ENCODE results near the gene RAD51AP1. TPM values are rescaled to one million over a fixed set of nuclear protein-coding genes. Genes with fewer than 3 reads are reported as not detected.

RAD51AP1 gene
- polyA plus RNA-seq, 5 donors = 16.9 to 50.1 (median 31.7) TPM

DNA sequence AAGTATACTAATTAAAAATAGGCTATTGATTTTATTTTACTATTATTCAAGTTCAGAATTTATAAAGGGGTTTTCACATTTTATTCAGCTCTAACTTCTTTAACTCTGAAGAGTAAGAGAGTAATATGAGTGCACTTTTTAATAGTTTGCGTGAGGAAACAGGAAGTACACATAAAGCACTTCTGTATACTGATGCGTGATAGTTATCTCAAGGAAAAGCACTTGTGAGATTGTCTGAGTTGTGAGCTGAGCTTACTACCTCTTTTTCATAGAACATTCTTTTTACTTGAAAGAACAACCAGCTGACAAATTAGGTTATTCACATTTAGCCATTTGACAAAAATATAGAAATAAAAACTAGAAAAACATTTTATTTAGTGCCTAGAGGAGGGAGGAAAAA lies 1.9 kb downstream of the RAD51AP1 start:
- no peak for DNase-seq

DNA sequence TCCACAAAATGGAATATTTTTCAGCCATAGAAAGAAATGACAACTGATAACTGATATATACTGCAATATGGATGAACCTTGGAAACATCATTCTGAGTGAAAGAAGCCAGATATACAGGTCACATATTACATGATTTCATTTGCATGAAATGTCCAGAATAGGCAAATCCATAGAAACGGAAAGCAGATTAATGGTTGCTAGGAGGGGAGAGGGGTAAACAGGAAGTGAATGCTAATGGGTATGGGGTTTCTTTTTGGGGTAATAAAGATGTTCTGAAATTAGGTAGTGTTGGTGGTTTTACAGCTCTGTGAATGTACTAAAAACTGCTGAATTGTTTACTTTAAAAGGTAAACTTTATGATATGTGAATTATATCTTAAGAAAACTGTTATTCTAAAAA lies 6.5 kb downstream of the RAD51AP1 start:
- DNase-seq = no peak

DNA sequence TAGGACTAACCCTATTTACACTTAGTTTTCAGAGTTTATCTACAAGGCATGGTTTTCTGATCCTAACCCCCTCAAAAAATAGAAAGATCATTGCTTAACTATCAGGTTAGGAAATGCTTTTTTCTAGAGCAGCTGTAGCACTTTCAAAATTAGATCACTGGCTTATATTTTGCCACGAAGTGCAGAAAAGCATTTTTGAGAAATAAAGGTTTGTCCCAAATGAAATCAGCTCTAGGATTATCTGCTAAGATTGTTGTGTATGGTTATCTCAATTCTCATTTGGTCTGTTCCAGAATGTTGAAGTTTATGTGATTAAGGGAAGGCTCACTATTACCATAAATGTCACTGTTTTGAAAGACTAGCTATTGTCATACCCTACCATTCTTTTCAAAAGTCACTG lies 13.5 kb downstream of the RAD51AP1 start:
- DNase-seq = no peak

DNA sequence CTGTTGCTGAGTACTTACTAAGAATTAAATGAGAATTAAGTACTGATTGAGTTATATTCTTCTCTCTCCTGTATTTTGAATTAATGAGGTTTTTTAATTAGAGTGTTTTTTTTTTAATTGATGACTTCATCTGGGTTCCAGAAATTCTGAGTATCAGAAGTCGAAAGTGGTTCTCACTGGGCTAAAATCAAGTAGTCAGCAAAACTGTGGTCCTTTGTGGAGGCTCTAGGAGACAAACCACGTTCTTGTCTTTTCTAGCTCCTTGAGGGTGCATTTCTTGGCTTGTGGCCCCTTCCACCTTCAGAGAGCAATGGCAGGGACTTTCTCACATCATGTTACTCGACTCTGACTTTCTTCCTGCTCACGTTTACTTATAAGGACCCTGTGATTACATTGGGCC lies 15.3 kb downstream of the RAD51AP1 start:
- DNase-seq = no peak

DNA sequence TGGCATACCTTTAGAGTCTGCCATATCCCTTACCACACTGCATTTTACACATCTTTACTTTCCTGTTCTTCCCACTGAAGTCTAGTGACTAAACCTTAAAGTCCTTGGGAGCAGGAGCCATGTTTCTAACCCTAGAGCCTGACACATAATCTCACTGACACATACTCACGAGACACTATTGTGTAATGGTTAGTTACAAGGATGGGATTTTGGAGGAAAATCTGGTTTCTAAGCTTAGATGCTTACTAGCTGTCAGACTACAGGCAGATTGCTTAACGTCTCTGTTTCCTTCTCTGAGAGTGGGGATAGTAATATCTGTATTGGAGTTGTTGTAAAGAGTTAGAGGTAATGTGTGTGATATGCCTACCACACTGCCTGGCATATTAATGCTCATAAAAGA lies 17.1 kb downstream of the RAD51AP1 start:
- DNase-seq = no peak

DNA sequence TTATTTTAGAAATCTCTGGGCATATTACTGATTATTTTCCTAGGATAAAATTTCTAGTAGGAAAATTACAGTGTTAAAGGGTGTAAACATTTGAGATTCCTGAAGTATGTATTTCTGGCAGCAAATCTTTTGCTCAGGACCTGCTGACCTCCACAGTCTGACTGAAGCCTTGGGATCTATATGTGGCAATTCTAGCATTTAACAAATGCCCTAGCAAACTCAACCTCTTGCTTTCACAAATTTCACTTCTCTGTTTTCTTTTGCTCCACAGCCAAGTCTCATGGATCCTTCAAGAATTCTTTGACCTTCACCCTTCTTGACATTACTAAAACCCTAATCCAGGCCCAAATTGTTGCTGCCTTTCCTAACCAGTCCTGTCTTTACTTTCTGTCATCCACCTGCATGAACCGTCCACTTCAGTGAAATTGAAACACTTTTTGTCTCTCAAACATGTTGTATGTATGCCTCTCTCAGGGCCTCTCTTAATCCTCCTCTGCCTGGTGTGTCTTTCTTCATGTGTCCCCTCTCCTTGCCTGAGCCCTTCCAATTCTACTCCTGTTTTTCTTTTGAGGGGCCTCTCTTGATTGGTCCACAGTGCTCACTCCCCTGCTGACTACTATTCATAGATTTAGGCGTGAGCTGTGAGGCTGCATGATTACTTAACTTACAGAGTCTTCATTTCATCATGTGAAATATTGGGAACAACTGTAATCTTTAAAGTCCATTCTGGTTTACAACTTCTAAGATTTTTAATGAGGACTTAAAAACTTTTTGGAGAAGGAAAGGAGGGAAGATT lies 18.2 kb downstream of the RAD51AP1 start:
- DNase-seq = no peak

DNA sequence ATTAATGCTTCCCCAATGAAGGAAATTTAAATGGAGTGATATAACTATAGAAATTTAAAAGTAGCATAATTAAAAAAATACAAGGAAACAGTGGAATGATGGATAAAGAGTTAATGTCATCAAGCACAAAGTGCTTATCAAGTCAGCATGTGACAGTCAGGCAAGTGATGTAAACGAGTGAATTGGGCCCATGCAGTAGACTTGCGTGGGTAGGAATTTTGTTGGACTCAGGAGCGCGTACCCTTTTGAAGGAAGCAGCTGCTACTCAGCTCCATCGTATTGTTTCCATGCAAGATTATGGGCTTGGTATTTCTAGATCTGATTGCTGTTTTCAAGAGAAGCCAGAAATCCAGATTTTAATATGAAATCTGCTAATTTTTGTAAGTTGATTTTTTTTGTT lies 18.9 kb downstream of the RAD51AP1 start:
- DNase-seq = no peak

DNA sequence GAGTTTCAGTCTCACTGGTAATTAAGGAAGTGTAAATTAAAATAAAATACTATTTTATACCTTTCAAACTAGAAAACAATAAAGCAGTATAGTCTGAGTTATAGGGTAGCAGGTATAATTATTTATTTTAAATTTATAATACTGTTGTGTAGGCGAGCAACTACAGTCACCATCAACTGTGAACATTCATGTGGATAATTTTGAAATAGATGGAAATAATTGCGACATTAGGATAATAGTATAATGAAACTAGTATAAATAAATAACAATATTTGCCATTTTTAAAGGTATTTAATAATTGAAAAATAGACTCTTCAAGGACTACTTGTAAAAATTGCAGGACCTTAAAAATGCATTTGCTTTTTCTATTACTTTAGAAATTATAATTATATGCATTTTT lies 19.5 kb downstream of the RAD51AP1 start:
- DNase-seq = no peak

DNA sequence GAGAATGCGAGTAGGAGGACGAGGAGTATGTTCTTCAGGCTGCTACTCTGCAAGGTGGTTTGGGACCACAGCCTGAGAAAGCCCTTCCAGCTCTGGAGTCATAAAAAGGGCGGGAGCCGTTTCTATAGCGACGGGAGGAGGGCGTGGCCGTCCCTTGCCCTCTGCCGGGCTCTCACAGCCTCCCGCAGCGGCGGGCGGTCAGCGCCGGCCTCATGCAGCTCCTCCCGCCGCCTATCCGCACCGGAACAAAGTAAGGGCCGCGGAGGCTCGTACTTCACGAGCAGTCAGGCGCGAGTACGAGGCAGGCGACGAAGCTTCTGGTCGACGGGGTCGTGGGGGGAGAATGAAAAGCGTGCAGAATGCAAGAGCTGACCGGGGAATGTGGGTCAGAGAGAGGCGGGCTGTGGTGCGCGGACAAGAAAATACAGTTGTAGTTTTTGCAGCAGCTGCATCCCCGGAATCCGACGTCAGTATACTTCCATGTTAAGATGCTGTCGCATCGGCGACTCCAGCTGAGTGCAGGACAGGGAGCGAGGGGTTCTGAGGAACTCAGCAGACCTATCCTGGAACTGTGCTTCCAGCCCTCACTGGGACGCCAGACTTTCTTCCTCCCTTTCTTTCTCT lies 23.5 kb downstream of the RAD51AP1 start, which contains the start of gene DYRK4:
Gene DYRK4 (plus strand): TSS at position 175 of the 624 bp plus-strand sequence. CDS start 38 bp downstream, at position 213.
- peak; percentile 74 to 76 for DNase-seq

DNA sequence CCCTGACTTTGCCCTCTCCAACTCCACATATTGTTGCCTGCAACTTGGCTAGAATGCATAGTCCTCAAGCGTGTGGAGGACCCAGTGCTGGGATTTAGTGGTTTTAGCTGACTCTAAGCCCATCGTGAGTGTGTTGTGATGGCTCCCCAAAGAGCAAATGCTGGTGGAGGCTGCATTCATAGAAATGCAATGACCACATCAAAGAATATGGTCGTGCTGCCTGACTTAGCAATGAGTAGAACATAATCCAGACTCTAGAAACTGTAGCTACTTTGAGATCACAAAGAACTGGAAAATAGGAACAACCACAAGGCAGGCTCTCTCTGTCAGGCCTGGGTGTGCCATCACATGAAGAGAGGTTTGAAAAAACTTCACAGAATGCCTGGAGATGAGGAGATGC lies 24.6 kb downstream of the RAD51AP1 start:
- no peak for DNase-seq

DNA sequence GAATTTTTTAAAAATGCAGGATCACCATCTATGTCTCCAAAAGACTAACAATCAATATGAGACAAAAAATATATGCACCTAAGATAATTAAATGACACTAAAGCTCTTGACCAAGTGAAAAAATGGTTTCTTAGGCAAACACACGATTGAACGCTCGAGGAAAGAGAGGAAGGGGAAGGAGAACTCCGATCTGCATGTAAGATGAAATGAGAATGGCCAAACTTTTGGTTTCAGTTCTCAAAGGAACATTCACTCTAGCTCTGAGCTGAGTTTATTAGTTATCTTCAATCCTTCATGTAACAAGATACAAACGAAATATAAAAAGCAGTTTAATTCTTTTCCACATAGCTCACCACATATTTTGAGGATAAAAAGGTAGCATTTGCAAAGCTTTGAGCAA lies 26.1 kb downstream of the RAD51AP1 start:
- no peak for DNase-seq

DNA sequence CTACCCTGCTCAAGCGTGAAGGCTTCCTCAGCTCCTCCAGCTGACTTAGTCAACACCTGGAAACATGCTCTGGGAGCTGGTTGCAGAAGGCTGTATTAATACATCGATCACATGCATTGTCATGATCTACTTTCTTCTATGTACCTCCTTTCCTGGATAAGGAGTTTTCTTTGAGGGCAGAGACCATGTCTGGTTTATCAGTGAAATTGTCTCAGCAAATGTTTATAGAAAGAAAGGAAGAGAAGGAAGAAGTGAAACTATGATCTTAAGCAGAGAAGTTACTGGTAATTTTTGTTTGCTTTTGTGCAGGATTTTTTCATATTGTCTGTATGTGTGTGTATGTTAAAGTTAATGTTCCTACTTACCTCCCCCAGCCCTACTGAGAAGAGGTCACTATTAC lies 27.8 kb downstream of the RAD51AP1 start:
- no peak for DNase-seq

DNA sequence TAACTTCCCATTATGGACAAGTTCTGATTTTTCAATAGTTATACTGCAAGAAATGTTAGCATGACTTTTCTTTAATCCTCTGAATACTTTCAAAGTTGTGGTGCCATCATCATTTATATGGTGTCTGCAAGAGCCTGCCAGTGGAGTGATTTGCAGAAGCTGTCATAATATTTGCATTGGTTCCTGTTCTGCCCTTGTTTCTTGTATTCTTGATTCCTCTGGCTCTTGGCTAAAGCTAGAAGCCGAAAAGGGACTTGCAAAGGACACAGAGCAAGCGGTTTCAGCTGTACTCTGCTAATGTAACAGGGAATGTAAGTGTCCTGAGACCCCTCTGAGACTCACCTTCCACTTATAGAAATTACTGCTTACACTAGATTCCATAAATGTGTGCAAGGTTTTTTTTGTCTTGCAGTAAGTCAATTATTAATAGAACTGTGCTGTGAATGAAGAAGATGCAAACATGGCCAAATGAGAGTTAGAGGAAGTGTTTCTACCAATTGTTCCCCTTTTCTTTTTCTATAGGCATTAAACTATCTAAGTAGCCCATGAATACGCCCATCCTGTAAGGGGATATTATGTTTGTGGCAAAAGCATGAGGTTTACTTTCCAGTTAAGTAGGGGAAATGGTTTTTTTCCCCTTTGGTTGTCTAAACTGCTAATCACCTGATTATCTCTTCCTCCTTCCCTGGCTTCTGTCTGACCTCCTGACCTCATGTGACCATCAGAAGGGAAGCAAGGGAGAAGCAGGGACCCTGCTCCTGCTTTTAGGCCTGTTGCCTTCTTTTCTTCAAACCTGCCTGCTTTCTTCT lies 28.6 kb downstream of the RAD51AP1 start:
- DNase-seq = no peak

DNA sequence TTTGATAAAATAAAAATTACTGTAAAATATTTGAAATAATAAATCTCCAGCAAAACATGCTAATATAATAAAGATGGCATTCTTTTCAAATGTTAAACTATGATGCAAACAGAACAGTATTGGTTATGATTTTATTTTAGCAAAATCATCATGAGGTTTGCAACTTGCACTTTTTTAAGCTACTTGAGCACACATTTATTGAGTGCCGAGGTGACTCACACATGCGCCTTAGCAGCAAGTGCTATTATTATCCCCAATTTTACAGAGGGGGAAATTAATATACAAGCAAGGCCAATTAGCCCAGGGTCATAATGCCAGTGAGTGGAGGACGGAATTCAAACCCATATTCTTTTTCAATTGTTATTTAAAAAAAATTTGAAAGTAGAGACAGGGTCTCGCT lies 30.6 kb downstream of the RAD51AP1 start:
- no peak for DNase-seq

DNA sequence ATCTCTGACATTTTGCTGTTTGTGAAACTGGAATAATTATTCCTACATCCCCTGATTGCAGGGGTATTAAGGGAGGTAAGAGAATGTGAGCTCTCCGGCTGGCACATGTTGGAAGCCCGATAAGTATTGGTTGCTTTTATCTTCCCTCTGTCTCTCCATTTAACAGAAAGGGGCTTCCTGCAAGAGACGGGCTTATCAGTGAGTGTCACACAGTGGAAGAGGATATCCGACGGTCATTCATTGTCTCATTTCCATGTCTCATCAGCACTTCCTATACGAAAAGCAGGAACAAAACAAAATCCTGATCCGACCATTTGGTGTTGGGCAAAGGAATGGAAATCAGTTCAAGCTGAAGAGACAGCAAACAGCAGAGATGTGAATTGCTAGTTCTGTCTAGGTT lies 34.0 kb downstream of the RAD51AP1 start:
- no peak for DNase-seq

DNA sequence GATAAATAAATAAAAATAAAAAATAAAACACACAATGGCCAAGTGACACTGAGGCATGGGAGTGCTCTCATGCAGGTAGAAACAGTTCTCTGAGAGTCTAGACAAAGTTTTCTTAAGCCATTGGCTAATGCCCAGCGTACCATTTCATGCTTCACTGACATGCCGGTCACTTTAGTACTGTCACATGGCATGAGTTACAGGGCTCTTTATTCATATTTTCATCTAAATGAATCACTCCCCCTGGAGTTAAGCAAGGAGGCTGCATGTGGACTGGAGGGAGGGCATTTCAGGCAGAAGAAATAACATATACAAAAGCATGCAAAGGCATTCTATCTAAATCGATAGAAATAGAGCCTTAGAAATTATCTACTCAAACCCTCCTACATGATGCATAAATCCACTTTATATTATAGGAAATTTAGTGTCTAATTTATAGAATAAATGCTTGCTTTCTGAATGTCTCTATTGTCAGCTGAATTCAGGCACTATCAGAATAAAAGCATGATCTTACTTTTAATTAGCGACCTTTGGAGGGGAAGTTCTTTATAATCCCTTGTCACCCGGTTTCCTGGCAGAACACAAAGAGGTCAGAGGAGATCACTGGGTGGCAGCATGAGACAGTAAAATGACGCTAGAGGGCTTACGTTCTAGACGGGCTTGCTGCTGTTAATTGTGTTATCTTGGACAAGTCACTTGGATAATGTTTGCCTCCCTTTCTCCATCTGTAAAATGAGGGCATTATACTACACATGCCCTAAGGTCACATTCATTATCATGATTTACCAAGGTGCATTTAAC lies 40.8 kb downstream of the RAD51AP1 start:
- no peak for DNase-seq

DNA sequence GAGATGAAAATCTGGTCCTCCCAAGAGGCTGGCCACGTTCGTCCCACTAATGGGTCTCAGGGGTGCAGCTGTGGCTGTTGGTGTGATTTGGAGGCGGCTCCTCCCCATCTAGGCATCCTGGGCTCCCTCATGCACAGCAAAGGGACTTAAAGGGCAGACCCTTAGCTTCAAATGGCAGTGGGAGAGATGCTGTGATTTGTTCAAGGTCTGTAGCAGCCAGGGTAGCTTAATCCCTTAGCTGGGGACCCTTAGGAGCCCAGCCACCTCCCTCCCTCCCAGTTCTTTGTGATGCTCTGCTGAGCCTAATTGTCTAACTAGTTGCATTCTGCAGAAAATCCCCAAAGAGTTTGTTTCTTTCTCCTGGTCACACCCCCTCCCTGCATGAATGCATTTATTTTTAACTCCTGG lies 41.6 kb downstream of the RAD51AP1 start:
- no peak for DNase-seq

DNA sequence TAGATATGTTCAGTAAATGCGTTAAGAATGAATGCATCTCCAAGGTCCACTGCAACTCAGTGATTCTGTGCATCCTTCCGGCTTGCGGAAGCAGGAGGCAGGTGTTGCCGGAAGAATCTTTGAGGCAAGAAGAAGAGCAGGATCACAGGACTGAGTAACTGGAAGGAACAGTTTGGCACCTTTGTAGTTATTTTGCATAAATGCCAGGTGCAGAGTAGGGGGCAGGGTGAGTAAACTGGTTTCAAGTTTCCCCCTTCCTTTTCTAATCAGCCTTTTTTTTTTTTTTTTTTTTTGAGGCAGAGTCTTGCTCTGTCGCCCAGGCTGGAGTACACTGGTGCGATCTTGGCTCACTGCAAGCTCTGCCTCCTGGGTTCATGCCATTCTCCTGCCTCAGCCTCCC lies 45.6 kb downstream of the RAD51AP1 start:
- DNase-seq = no peak

DNA sequence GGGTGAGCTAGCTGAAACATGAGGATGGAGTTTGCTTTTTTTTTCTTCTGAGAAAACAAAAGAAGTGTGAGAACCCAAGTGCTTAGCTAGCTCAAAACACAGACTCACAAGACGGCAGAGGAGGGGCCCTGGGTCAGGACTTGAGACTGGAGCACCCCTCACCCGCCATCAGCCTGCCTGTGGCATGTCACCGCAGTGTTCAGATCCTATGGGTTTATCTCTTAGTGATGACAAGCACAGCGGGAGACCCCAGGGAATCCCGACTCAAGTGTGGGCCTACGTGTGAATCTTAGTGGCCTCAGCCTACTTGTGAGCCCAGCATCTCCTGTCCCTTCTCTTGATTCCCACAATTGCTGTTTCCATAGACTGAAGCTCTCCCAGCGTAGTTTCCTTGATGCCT lies 46.2 kb downstream of the RAD51AP1 start:
- DNase-seq = no peak

DNA sequence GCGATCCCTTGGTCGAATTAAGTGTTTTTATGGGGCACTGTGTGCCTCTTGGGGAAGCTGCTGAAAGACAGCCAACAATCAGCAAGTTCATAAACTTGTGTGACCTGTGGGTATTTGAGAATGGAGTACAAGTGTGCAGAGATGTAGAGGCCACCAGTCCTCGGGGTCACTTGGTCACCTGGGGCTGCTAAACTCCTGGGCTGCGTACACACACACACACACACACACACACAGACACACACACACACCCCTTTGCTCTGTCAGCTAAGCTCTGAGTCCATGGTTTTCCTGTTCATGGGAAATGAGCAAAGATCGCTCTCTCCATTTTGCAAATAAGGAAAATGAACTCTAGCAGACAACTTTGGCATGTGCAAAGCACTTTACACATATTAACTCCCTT lies 47.8 kb downstream of the RAD51AP1 start:
- no peak for DNase-seq

DNA sequence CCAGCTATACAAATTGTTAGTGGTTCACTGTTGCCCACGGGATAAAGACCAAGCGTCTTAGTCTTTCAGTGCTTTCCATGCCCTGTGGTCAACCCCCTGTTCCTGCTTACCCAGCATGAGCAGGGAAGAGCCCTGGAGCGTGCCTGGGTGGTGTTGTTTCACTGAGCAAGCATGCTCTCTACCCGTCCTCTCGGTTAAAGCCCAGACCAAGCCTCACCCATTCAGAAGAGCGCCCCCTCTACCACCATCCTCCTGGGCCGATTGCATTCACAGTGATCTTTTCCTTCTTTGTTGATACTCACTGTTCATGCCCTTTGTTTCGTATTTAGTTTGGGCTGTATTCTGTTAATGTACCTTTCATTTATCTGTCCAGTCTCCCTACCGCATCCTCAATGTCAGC lies 48.4 kb downstream of the RAD51AP1 start:
- DNase-seq = no peak

DNA sequence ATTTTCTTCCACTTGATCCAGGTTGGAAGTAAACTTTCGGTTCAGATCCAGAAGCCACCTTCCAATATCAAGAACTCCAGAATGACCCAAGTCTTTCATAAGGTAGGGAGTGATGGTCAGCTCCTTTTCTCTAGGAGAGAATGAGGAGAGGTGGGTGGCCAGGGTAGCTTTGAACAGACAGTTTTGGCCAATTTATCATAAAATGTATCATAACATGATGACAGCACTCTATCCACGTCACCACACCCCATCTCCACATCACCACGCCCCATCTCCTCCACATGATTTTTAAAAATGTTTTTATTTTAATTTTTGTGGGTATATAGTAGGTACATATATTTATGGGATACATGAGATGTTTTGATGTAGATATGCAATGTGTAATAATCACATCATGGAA lies 50.2 kb downstream of the RAD51AP1 start:
- no peak for DNase-seq
